GM21619 (cell line): ENCODE results near the gene CLEC3B.
A peak's percentile ranks its signal among the peaks of the same experiment; 100 is the strongest.
"Not testable (repeated sequence)": the region's sequence is repeated elsewhere in the genome, so short reads cannot be mapped to it uniquely, and the experiment has no call there.

Experiments
- ATAC-seq: cut with Tn5 transposase; IDR thresholded peaks from one replicate; pipeline ENCODE4 v1.9.1; 2021; ENCODE audit not compliant: unreplicated experiment

The CLEC3B gene

DNA sequence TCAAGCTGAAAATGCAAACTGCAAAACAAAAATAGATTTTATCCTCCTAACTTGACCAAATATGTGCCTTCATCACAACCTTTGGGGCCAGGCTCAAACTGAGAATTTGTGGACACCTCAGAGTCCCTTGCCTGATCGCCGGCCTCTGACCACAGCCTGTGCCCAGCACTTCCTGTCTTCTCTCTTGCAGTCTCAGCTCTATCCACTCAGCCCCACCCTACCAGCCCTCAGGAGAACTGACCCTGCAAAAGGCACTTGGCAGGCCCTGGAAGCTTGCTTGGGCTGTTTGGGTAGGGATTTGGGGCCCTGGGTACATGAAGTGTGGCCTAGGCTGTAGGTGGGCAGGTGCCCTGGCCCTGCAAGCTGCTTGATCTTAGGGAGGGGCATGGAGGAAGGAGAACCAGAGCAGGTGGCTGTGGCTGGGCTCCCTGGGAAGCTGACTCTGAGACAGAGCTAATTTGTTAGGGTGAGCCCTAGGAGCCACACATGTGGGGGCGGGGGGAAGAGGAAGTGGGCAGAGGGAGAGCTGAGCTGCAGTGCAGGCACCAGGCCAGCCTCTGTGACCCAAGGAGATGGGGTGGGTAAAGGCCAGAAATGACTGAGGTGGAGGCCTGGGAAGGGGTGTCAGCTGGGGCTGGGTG is 8.6 kb downstream of the CLEC3B start:
- no peak for ATAC-seq

DNA sequence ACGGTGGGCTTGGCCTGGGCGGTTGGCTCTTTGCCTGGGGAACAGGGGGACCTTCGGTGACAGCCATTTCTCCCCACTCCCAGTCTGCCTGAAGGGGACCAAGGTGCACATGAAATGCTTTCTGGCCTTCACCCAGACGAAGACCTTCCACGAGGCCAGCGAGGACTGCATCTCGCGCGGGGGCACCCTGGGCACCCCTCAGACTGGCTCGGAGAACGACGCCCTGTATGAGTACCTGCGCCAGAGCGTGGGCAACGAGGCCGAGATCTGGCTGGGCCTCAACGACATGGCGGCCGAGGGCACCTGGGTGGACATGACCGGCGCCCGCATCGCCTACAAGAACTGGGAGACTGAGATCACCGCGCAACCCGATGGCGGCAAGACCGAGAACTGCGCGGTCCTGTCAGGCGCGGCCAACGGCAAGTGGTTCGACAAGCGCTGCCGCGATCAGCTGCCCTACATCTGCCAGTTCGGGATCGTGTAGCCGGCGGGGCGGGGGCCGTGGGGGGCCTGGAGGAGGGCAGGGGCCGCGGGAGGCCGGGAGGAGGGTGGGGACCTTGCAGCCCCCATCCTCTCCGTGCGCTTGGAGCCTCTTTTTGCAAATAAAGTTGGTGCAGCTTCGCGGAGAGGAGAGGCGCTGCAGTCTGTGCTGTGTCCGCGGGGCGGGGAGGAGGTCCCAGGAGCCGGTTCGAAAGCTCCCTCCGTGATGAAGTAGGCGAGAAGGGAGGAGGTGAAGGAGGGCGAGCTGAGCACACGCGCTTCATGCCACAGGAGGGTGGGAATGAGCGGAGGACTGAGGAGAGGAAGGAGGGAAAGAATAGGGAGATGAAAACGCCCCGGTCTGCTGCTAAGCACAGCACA is 9.6 kb downstream of the CLEC3B start:
- no peak for ATAC-seq

DNA sequence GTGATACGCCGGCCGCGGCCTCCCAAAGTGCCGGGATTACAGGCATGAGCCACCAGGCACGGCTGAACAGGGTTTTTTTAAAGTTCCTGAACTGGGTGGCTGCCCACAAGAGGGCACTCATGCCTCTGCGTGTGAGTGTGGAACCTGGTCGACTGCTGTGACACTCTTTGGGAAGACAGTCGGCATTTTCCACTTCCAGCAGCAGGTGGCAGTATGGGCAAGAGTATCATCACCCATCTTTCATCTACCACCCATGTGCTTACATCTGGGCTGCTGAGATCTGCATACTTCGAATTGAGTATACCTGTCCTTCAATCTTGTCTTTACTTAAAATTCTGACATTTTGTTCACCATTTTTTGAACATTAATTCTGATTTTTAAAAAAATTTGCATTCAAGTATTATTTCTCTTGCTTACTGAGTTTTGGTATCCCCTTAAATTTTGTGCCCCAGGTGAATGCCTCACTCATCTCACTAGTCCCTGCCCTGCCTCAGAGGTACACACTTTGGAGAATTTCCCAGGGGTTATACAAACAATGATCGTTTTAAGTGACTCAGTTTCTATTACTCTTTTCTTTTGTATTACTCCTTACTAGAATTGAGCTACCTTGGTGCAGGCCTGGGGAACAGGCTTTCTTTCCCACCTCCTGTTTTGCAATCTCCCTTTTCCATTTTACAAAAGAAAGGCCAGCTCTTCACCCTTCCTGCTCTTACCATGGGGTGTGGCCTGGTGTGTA is 11.8 kb downstream of the CLEC3B start:
- ATAC-seq, result peak; percentile 68

DNA sequence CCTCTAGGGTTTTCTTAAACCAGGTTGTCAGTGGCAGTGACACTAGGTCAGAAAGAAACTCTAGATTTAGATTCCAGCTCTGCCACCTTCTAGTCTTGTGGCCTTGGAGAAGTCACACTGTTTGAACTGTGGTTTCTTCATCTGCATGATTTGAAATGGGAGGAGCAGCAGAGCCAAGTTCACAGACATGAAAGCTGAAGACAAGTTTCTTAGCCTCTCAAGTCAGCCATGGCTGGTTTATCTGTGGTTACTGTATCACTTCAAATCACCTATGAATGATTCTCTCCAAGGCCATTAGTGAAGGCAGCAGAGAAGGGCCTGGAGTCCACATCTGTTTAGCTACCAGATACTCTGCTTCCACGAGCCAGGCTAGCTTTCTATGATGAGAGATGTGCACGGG is 15.6 kb downstream of the CLEC3B start:
- ATAC-seq, result no peak

DNA sequence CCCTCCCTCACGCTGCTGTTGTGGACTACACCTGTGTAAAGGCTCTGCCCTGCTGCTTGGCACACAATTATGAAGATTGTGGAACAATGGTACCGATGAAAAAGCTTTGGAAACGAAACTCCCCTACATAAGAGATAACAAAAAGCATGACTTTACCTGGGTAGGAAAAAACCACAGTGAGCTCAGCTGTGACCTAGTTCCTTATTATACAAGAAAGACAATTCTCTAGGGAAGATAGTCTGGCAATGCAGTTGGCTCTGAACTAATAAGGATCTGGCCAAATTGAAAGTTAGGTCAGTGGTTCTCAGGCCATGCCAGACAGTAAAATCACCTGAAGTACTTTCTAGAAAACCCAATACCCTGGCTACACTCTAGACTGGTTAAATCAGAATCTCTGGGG is 16.1 kb downstream of the CLEC3B start:
- ATAC-seq, result no peak

DNA sequence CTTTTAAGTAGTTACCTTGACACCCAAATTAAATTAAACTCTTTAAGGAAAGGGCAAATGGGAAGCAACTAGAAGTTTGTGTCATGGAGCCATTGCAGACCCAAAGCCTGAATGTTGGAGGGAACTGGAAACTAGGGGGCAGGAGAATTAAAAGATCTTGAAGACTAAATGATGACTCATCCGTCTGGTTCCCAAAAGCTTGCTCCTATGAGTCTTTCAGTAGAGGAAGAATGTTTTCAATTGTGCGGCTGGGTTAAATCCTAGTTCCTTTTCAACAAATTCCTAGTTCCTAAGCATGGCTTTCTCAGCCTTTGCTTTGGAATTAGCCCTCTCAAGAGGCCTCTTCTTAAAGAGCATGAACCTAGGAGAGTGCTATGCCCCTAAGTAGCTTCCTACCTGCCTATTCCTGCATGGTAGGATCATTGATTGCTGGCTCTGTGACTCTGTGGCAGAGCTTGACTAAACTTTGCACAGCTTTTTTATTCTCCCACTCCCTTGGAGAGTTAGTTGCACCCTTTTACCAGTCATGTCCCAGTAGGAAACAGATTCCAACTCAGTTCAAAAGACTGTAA is 17.7 kb downstream of the CLEC3B start:
- ATAC-seq, result no peak

DNA sequence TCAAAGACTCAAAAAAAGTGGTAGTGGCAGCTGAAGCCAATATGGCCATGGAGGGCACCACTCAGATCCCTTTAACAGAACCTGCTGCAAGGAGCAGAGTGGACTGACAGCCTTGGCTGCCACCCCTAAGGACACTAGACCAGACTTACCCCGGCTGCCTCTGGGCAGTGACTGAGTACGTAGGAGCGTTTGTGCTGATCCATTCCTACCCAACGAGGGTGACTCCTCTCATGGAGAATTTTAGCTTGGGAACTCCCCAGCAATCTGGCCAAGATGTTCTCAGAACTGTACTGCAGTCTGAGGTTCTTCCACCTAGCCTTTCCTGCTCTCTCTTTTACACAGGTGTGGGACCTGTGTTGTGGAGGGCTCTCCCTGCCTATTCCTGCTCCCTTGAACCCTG is 22.1 kb downstream of the CLEC3B start:
- no peak for ATAC-seq

DNA sequence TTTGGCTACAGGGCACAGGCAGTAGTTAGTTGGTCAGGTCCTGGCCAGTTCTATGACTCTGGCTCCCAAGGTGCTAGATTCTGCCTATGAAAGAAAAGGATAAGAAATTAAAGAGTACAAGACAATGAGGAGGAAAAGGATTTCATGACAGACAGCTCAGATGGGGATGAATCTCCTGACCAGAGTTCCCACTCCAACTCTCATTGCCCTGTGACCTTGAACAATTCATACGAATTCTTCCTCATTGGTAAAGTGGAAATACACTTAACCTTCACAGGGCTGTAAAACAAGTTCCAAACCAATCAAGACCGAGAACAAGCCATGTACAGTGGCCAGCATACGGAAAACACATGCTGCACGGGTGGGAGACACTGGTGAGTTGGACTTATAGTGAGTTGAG is 23.7 kb downstream of the CLEC3B start:
- ATAC-seq, result no peak

DNA sequence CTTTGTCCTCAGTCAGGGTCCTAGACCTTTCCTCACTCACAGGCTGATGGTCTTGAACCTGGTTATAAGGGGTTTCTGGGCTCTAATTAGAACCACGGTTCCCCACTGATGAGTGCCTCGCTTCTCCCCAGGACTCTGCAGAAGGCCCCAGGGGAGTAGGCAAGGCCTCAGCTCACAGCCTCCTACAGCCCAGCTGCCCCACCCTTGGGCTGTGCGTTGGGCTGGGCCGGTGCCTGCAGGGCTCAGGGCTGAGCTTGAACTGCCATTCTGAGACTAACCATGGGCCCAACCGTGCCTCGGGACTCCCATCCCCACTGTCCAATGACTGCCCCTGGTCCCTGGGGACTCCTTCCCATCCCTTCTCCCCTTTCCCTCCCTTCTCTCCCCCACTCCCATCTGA is 25.6 kb downstream of the CLEC3B start:
- ATAC-seq, result no peak

DNA sequence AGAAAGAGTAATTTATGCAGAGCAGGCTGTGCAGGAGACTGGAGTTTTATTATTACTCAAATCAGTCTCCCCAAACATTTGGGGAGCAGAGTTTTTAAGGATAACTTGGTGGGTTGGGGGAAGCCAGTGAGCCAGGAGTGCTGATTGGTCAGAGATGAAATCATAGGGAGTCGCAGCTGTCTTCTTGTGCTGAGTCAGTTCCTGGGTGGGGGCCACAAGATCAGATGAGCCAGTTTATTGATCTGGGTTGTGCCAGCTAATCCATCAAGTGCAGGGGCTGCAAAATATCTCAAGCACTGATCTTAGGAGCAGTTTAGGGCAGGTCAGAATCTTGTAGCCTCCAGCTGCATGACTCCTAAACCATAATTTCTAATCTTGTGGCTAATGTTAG is 27.7 kb downstream of the CLEC3B start:
- not testable (repeated sequence) for ATAC-seq

DNA sequence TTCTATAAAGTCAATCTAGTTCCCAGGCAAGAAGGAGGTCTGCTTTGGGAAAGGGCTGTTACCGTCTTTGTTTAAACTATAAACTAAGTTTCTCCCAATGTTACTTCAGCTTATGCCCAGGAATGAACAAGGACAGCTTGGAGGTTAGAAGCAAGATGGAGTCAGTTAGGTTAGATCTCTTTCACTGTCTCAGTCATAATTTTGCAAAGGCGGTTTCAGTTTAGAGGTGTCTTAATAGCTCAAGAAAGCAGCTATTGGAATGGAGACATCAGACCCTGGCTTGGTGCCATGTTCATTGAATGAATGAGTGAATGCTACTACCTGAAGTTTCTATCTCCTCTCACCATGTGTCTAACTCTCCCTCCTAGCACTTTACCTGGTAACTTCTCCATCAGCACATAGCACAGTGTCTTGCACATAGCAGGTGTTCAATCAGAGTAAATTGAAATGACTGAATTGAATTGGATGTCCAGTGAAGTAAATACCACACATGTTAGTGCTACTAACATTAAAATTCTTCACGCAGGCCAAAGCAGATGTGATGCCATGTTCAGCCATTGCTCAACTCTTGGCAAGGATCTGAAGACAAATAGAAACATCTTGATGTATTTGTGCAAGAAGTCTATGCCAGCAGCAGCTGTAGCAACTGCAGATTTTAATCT is 28.2 kb downstream of the CLEC3B start:
- ATAC-seq, result no peak

DNA sequence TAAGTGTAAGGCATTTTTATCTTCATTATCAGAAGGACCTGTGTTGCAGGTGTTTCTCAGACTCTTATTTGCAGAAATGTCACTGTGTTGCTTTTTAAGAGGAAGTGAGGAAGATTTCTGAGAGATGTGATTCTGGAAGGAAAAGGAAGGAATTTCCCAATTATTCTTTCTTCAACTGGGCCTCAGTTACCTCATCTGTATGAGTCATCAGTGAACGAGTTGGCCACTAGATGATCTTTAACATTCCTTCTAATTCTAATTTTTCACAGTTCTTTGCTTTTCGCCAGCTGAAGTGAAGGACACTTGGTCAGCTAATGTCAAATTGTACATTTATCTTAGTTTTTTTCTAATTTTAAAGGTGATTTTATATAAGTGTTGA is 28.9 kb downstream of the CLEC3B start:
- ATAC-seq, result no peak

DNA sequence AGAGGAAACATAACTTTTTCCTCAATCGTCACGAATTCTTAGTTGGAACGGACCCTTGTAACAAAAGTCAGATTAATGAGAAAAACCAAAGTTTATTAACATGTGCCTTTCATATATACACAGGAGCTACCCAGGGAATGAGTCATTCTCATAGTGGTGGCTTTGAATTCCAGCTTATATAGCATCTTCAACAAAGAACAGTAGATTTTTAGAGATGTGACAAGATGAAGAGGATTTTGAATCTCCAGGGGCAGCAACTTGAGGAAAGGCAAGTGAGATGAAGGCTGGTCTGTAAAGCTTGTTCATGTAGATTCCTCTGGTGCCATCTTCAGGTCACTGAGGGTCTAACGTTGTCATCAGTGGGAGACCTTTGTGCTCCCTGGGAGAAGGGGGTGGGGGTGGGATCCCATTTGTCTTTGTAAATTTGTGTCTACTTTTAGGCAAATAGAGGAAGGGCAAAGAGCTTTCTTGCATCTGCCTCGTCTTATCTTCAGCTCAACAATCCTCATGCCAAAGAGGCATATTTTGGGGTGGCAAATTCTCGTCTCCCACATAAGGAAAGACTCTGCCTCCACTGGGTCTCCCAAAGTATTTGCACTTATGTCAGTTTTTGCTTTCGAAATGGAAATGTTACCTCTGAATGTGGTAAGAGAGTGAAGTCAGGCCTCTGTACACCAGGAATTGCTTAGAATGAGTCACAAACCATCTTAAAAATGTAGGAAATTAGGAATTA is 29.5 kb downstream of the CLEC3B start:
- ATAC-seq, result no peak

DNA sequence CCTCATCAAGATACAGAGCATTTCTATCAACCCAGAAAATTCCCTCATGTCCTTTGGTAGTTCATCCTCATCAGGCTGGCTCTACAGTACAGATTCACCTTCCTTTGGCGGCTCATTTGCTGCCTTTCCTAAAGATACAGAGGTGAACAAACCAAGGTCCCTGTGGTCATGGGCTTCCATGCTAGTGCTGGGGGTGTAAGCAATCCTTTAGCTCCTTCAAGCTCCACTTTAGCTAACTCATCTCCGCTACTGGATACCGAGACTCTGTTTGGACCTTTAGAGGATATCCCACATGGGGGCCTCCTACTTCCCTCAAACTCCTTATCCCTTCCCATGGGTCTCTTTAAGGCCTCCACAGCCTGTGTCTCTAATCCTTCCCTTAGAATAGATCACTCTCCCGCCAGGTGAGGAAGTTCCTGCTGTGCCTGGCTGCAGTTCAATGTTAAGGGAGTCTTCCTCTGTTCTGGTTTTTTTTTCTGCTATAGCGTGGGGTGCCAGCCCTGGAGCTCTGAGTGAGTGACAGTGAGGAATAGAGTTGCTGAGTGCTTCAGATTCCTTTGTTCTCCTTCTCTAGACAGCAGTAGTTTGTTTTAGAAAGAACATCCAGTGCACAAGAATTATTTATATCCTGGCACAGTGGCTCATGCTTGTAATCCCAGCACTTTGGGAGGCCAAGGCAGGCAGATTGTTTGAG is 30.7 kb downstream of the CLEC3B start:
- ATAC-seq, result no peak

DNA sequence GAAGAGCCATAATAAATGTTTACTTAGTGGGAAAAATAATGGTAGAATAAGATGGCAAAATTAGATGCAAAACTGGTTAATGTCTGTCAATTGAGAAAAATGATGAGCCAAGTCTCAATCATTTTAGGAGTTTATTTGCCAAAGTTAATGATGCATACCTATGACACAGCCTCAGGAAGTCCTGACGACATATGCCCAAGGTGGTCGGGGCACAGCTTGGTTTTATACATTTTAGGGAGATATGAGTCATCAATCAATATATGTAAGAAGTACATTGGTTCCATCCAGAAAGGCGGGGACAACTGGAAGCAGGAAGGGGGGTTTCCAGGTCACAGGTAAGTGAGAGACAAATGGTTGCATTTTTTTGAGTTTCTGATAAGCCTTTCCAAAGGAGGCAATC is 31.5 kb downstream of the CLEC3B start:
- ATAC-seq, result no peak

DNA sequence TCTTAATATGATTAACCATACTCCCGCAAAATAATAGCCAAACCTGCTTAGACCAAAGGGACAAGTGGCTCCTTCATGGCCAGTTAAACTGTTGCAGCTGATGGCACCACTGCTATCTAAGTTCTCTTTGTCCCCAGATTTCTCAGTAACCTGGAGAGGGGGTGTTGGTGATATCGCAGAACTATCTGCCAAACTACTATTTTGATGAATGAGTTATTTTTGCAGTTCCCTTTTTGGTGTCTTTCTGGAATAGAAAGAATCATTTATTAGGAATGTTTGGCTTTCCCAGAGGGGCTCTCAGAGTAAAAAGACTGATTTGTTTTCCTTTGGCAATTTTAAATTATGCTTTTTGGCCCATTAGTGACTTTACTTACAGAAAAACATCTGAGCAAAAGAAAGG is 33.0 kb downstream of the CLEC3B start:
- ATAC-seq, result no peak

DNA sequence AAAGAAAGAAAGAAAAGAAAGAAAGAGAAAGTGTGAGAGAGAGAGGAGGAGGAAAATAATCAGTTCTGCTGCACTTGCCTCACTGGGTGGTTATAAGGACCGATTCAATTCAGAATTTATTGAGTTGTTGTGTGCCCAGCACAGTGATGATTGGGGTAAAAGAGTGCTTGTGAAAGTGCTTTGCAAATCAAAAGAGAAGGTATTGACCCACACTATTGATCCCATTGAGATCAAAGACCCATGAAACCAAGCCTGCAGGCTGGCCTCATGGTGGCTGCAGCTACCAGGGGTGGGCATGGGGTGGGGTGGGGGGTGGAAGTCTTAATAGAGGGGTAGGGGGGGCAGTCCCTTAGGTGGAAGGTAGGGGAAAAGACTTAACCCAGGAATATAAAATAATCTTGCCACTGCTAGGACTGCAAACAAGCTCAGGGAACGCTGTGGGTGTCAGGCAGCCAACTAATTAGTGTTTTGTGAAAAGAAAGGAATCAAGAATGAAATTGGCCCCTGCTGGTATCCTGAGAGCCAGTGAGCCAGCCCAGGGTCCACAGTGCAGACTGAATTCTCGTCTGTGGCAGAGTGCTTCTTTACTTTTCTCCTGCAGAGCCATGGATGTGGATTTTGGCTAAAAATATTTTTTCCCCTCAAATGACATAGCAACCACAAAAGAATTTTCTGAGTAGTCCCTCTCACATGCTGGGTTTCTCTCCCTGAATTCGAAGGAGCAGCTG is 34.2 kb downstream of the CLEC3B start:
- ATAC-seq, result no peak

DNA sequence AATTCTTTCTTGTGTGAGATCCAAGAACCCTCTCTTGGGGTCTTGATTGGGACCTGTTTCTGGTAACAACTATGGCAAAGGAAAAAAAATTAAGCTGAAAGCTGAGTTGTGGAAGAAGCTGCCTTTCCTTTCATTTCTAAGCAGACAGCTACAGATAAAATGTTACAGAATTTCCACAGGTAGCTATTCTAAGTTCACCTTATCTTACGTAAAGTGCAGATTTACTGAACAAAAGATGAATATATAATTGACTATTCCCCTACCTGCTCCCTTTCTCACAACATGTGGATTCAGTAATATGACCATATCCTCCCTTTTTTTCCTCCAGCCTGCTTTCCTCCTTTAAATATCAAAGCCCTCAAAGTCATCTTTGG is 36.6 kb downstream of the CLEC3B start:
- no peak for ATAC-seq
